Measurements from ENCODE around the gene PSMB1.

PSMB1 gene

GRCh38 chr6:170552765-170553533 lies at the start of gene PSMB1:
Gene PSMB1, minus strand, starts transcription at chr6:170553307. Its CDS starts 65 bp downstream, at chr6:170553242.
- peak; percentile 93 to 94 for DNase-seq

- no peak for DNase-seq
Measured at GRCh38 chr6:170597278-170597677, 44.2 kb upstream of the PSMB1 start.

- no peak for DNase-seq
Measured at GRCh38 chr6:170596426-170596825, 43.3 kb upstream of the PSMB1 start.

GRCh38 chr6:170590725-170591124 lies 37.6 kb upstream of the PSMB1 start:
- DNase-seq: no peak

GRCh38 chr6:170584954-170585498 lies 31.9 kb upstream of the PSMB1 start:
- no peak for DNase-seq

- peak; percentile 90 to 91 for DNase-seq
Measured at GRCh38 chr6:170584181-170584953, 31.3 kb upstream of the PSMB1 start, which contains the start of gene PDCD2. Gene PDCD2, minus strand, starts transcription at chr6:170584637. Its CDS starts 56 bp downstream, at chr6:170584581.

- DNase-seq: peak in 1 of 2 donors; percentile 24
Measured at GRCh38 chr6:170583756-170584180, 30.7 kb upstream of the PSMB1 start.

GRCh38 chr6:170578909-170579308 lies 25.8 kb upstream of the PSMB1 start:
- DNase-seq: no peak

GRCh38 chr6:170575250-170575649 lies 22.1 kb upstream of the PSMB1 start:
- no peak for DNase-seq

GRCh38 chr6:170572704-170573466 lies 19.8 kb upstream of the PSMB1 start:
- no peak for DNase-seq

GRCh38 chr6:170564936-170565530 lies 11.9 kb upstream of the PSMB1 start:
- no peak for DNase-seq

GRCh38 chr6:170561555-170561954 lies 8.4 kb upstream of the PSMB1 start:
- no peak for DNase-seq

- DNase-seq: no peak
Measured at GRCh38 chr6:170555305-170555704, 2.2 kb upstream of the PSMB1 start.

GRCh38 chr6:170554796-170555137 lies 1.7 kb upstream of the PSMB1 start:
- DNase-seq: no peak

GRCh38 chr6:170554013-170554795 lies 1.1 kb upstream of the PSMB1 start, which contains the start of gene TBP:
Gene TBP, plus strand, starts transcription at chr6:170554369. Its CDS starts 2,661 bp downstream, at chr6:170557030.
- peak; percentile 98 for DNase-seq

GRCh38 chr6:170553534-170554012 lies 466 bp upstream of the PSMB1 start:
- peak; percentile 38 to 44 for DNase-seq

- no peak for DNase-seq
Measured at GRCh38 chr6:170545405-170545804, 7.7 kb downstream of the PSMB1 start.

- DNase-seq: no peak
Measured at GRCh38 chr6:170542031-170542719, 10.9 kb downstream of the PSMB1 start.

GRCh38 chr6:170537329-170537728 lies 15.8 kb downstream of the PSMB1 start:
- no peak for DNase-seq

- no peak for DNase-seq
Measured at GRCh38 chr6:170536671-170537070, 16.4 kb downstream of the PSMB1 start.

- DNase-seq: no peak
Measured at GRCh38 chr6:170535004-170535403, 18.1 kb downstream of the PSMB1 start.
